T-helper 17 cell (primary cell): Measurements from ENCODE around the gene SIPA1. TPM values are rescaled to one million over a fixed set of nuclear protein-coding genes. Genes with fewer than 3 reads are reported as not detected.

Experiments
- ATAC-seq: fragments of 150-1000 bp; cut with Tn5 transposase; 2 replicates; pipeline ENCODE4 v1.10.0; 2021; ENCODE audit warnings: mild to moderate bottlenecking, moderate library complexity
- DNase-seq, 3 donors: peaks; one replicate each; pipeline versions ENCODE4 v3.0.0 to v3.0.0-alpha.2; 2020 to 2021
- H3K9me3 ChIP-seq: one replicate; pipeline ENCODE4 v1.7.0; 2013; ENCODE audit warnings: low read length, mild to moderate bottlenecking; ENCODE audit not compliant: control insufficient read depth, poor library complexity, severe bottlenecking
- H3K27ac Mint-ChIP-seq: one replicate; pipeline ENCODE4 v1.8.0; 2022; ENCODE audit warnings: mild to moderate bottlenecking, moderate library complexity, mixed read lengths
- H3K27me3 Mint-ChIP-seq: one replicate; pipeline ENCODE4 v1.8.0; 2022; ENCODE audit warnings: mixed read lengths
- H3K36me3 Mint-ChIP-seq: one replicate; pipeline ENCODE4 v1.8.0; 2022; ENCODE audit warnings: low read depth, mixed read lengths
- H3K4me1 Mint-ChIP-seq: one replicate; pipeline ENCODE4 v1.8.0; 2022; ENCODE audit warnings: mild to moderate bottlenecking, mixed read lengths
- H3K4me3 Mint-ChIP-seq: one replicate; pipeline ENCODE4 v1.8.0; 2022; ENCODE audit warnings: mild to moderate bottlenecking, moderate library complexity, mixed read lengths
- total RNA-seq, 4 donors: library from RNA in 2 of 4; stranded (reverse) in 2 of 4; gene quantifications; one replicate each; pipeline ENCODE4 v1.2.3 and lab custom pipeline; 2022 to 2026

Gene SIPA1
- total RNA-seq, 2 donors from 2014 or later: 142 to 182 TPM

- H3K36me3 Mint-ChIP-seq: no peaks in the 10 kb centered on the region
- ATAC-seq (no peak), DNase-seq (no peak)
- H3K9me3 ChIP-seq: no peaks in the 10 kb centered on the region
- H3K27me3 Mint-ChIP-seq: no peaks in the 10 kb centered on the region
- no peak overlapping the region for H3K4me3 Mint-ChIP-seq
- H3K27ac Mint-ChIP-seq: no peak overlapping the region
- peaks cover 12% of the 10 kb centered on the region for H3K4me1 Mint-ChIP-seq
These were observed 13.9 kb upstream of the SIPA1 start for GRCh38 chr11:65623852-65624616.

GRCh38 chr11:65624931-65625627, 12.8 kb upstream of the SIPA1 start:
- H3K9me3 ChIP-seq: no peaks in the 10 kb centered on the region
- H3K27ac Mint-ChIP-seq: no peak overlapping the region
- DNase-seq: no peak
- H3K4me3 Mint-ChIP-seq: no peak overlapping the region
- H3K4me1 Mint-ChIP-seq: peaks cover 13% of the 10 kb centered on the region
- no peaks in the 10 kb centered on the region for H3K36me3 Mint-ChIP-seq
- no peak for ATAC-seq
- H3K27me3 Mint-ChIP-seq: no peaks in the 10 kb centered on the region

GRCh38 chr11:65625628-65626342, 12.1 kb upstream of the SIPA1 start:
- H3K4me1 Mint-ChIP-seq: peaks cover 13% of the 10 kb centered on the region
- DNase-seq: peak; percentile 34 to 36 (median 34)
- H3K36me3 Mint-ChIP-seq: no peaks in the 10 kb centered on the region
- H3K27me3 Mint-ChIP-seq: no peaks in the 10 kb centered on the region
- H3K9me3 ChIP-seq: no peaks in the 10 kb centered on the region
- no peak overlapping the region for H3K27ac Mint-ChIP-seq
- ATAC-seq: peak; percentile 80
- H3K4me3 Mint-ChIP-seq: no peak overlapping the region

GRCh38 chr11:65627202-65627601, 10.7 kb upstream of the SIPA1 start:
- Mint-ChIP-seq H3K27ac (peak overlapping the region; percentile 27), H3K36me3 (no peaks in the 10 kb centered on the region), H3K4me1 (peaks cover 10% of the 10 kb centered on the region), H3K27me3 (no peaks in the 10 kb centered on the region), H3K4me3 (no peak overlapping the region)
- no peaks in the 10 kb centered on the region for H3K9me3 ChIP-seq
- no peak for DNase-seq
- no peak for ATAC-seq

- H3K4me3 Mint-ChIP-seq: no peak overlapping the region
- peaks cover 13% of the 10 kb centered on the region for H3K4me1 Mint-ChIP-seq
- no peaks in the 10 kb centered on the region for H3K9me3 ChIP-seq
- DNase-seq: no peak
- no peaks in the 10 kb centered on the region for H3K36me3 Mint-ChIP-seq
- no peak for ATAC-seq
- no peak overlapping the region for H3K27ac Mint-ChIP-seq
- no peaks in the 10 kb centered on the region for H3K27me3 Mint-ChIP-seq
These were observed 8.3 kb upstream of the SIPA1 start for GRCh38 chr11:65629579-65629978.

GRCh38 chr11:65630215-65630614, 7.7 kb upstream of the SIPA1 start:
- no peaks in the 10 kb centered on the region for H3K36me3 Mint-ChIP-seq
- H3K4me3 Mint-ChIP-seq: no peak overlapping the region
- no peak for DNase-seq
- no peak overlapping the region for H3K27ac Mint-ChIP-seq
- peaks cover 13% of the 10 kb centered on the region for H3K4me1 Mint-ChIP-seq
- no peaks in the 10 kb centered on the region for H3K27me3 Mint-ChIP-seq
- no peaks in the 10 kb centered on the region for H3K9me3 ChIP-seq
- ATAC-seq: no peak

- no peak for DNase-seq
- Mint-ChIP-seq H3K4me3 (no peak overlapping the region), H3K36me3 (no peaks in the 10 kb centered on the region), H3K27ac (peak overlapping the region; percentile 76), H3K4me1 (peaks cover 15% of the 10 kb centered on the region), H3K27me3 (no peaks in the 10 kb centered on the region)
- H3K9me3 ChIP-seq: no peaks in the 10 kb centered on the region
- ATAC-seq: peak; percentile 18
These were observed 4.4 kb upstream of the SIPA1 start for GRCh38 chr11:65633390-65634108.

- H3K27ac Mint-ChIP-seq: peak overlapping the region; percentile 76
- H3K9me3 ChIP-seq: no peaks in the 10 kb centered on the region
- ATAC-seq (no peak), DNase-seq (no peak)
- no peaks in the 10 kb centered on the region for H3K36me3 Mint-ChIP-seq
- H3K4me1 Mint-ChIP-seq: peaks cover 20% of the 10 kb centered on the region
- H3K4me3 Mint-ChIP-seq: no peak overlapping the region
- no peaks in the 10 kb centered on the region for H3K27me3 Mint-ChIP-seq
These were observed 3.8 kb upstream of the SIPA1 start for GRCh38 chr11:65634109-65634436.

GRCh38 chr11:65634440-65634839, 3.5 kb upstream of the SIPA1 start:
- Mint-ChIP-seq H3K4me1 (peaks cover 19% of the 10 kb centered on the region), H3K27ac (peak overlapping the region; percentile 76), H3K36me3 (no peaks in the 10 kb centered on the region), H3K4me3 (no peak overlapping the region), H3K27me3 (no peaks in the 10 kb centered on the region)
- DNase-seq (no peak), ATAC-seq (no peak)
- no peaks in the 10 kb centered on the region for H3K9me3 ChIP-seq

- DNase-seq (no peak), ATAC-seq (no peak)
- Mint-ChIP-seq H3K27me3 (no peaks in the 10 kb centered on the region), H3K36me3 (no peaks in the 10 kb centered on the region), H3K27ac (no peak overlapping the region), H3K4me1 (peaks cover 26% of the 10 kb centered on the region), H3K4me3 (no peak overlapping the region)
- no peaks in the 10 kb centered on the region for H3K9me3 ChIP-seq
These were observed 2.8 kb upstream of the SIPA1 start for GRCh38 chr11:65634905-65635731.

GRCh38 chr11:65636108-65637031, 1.5 kb upstream of the SIPA1 start:
- H3K9me3 ChIP-seq: no peaks in the 10 kb centered on the region
- H3K27ac Mint-ChIP-seq: no peak overlapping the region
- peak overlapping the region; percentile 68 for H3K4me3 Mint-ChIP-seq
- H3K27me3 Mint-ChIP-seq: no peaks in the 10 kb centered on the region
- no peak for DNase-seq
- peaks cover 33% of the 10 kb centered on the region for H3K4me1 Mint-ChIP-seq
- no peak for ATAC-seq
- H3K36me3 Mint-ChIP-seq: no peaks in the 10 kb centered on the region
